Hematopoietic multipotent progenitor cell treated with erythropoietin and hydrocortisone succinate and interleukin-3 and kit ligand, for 8 days (in vitro differentiated cells): ENCODE measurements around the gene VAPB.
A peak's percentile ranks its signal among the peaks of the same experiment; 100 is the strongest.
"Not testable (repeated sequence)": the region's sequence is repeated elsewhere in the genome, so short reads cannot be mapped to it uniquely, and the experiment has no call there.

Experiments
- DNase-seq: peaks from one replicate; pipeline ENCODE4 v3.0.0-alpha.2; 2015

Gene VAPB

GRCh38 chr20:58388882-58389323 lies at the start of gene VAPB:
Gene VAPB (plus strand): TSS chr20:58389229. CDS start chr20:58389460, 231 bp downstream.
- DNase-seq: peak; percentile 94

GRCh38 chr20:58339741-58340140 lies 49.3 kb upstream of the VAPB start:
- no peak for DNase-seq

DNA sequence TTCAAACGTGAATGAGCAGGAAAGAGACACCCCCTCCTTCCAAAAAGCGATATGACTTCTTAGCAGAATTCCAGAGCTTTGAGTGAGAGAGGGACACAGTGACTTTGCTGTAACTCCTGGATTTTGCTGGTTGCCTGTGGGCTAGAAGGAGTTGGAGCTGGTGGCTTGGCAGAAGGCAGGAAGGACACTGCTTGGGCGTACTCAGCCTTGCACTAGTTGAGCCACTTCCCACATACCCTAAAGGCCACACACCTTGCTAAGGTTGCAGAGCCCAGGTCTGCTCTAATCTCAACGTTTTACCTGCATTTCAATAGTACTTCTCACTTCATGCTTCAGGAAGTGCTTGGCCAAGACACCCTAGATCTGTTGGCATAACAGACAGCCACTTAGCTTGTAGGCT lies 48.9 kb upstream of the VAPB start:
- no peak for DNase-seq

DNA sequence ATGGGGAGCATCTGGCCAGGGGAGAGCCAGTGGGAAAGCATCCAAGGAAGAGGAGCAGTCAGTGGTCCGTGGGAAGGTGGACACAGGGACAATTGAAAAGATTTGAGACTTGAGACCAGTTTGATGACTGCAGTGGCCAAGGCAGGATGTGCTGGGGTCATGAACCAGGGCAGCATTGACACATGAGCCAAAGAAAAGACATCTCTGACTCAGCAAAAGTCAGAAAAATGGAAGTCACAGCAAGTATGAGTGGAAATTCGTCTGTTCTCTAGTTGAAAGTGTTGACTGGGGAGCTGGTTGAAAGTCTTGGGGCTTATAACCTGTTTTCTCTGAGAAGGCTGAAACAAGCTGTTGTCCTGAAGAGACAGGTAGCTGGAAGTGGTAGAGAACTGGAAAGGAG lies 48.2 kb upstream of the VAPB start:
- DNase-seq: no peak

GRCh38 chr20:58342104-58342945 lies 46.7 kb upstream of the VAPB start:
- no peak for DNase-seq

- DNase-seq: no peak
These were observed 44.3 kb upstream of the VAPB start for GRCh38 chr20:58344741-58345140.

- no peak for DNase-seq
These were observed 39.5 kb upstream of the VAPB start for GRCh38 chr20:58349570-58349969.

DNA sequence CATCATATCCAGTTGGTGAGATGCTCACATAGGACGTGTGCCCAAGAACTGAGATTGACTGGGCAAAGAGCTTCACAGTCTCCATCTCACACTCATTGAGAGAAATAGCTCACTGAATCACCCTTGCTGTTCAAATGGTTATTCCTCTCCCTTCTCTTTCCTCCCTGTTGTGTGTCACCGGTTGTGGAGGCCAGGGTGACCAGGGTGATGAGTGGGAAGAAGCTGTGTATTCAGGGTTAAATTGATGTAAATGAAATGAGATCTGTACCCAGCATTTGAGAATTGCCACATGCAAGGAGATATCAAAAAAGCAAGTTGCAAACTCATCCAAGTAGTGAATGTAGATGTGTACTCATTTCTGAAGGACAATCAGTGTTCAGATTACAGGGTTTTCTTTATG lies 36.6 kb upstream of the VAPB start:
- DNase-seq: no peak

- DNase-seq: no peak
These were observed 29.6 kb upstream of the VAPB start for GRCh38 chr20:58359441-58359840.

DNA sequence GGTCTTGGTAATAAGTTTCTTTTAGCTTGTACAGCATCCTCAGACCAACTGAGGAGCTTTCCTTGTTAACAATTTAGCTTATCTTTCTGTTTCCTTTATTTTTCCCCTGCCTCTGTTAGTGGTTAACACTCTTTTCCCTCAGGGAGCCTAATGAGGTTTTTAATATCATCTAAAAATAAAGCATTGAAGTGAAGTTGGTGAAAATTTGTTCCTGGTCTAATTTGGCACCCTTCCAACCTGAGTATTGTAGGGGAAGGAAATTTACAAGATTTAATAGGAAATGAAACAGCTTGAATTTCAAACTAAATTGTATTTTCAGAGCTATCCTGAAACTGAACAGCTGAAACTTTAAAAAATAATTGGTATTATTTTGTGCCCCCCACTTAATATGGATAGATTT lies 28.1 kb upstream of the VAPB start:
- DNase-seq: no peak

DNA sequence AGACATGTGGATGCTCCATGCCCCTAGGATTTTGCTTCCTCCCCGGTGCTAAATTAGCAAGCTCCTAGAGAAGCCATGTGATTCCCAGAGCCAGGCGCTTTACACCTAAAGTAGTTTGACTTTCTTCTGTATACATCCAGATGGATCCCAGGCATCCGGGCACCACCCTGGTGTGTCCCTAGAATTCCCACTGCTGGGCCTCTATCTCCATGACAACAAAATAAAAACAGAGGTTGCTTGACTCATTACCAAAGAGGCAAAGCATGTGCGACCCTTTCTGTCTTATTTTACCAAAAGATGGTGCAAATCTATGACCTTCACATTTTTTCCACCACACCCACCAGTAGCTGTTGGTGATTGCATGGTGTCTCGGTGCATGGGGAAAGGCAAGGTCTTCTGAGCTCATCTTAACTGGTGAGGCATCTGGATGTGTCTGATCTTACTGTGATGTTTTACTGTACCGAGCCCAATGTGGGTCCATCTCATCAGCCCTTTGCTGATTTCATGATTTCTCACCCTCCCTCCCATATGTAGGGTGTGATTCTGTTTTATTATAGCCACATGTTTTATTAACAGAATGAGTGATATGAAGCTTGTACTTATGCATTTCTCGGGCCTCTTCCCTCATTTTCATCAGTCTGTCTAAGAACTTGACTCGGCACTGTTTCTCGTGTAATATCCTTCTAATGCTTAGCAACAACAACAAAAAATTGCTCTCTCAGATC lies 27.4 kb upstream of the VAPB start:
- no peak for DNase-seq

DNA sequence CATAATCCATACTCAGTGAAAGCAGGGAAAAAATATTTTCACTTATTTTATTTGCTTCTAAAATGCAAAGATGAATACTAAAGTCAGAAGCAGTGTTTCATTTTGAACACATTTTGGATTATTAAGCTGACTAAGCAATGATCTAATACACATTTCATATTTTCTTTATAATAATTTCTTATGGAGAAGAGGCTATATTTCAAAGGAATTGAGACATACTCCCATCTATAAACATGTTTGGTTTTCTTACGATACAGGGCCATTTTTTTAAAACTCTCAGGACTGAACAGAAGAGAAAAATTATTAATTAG lies 26.9 kb upstream of the VAPB start:
- DNase-seq: no peak

GRCh38 chr20:58362970-58363369 lies 26.1 kb upstream of the VAPB start:
- no peak for DNase-seq

GRCh38 chr20:58366866-58367265 lies 22.2 kb upstream of the VAPB start:
- no peak for DNase-seq

GRCh38 chr20:58372806-58373205 lies 16.2 kb upstream of the VAPB start:
- DNase-seq: no peak

- not testable (repeated sequence) for DNase-seq
These were observed 15.7 kb upstream of the VAPB start for GRCh38 chr20:58373296-58373695.

DNA sequence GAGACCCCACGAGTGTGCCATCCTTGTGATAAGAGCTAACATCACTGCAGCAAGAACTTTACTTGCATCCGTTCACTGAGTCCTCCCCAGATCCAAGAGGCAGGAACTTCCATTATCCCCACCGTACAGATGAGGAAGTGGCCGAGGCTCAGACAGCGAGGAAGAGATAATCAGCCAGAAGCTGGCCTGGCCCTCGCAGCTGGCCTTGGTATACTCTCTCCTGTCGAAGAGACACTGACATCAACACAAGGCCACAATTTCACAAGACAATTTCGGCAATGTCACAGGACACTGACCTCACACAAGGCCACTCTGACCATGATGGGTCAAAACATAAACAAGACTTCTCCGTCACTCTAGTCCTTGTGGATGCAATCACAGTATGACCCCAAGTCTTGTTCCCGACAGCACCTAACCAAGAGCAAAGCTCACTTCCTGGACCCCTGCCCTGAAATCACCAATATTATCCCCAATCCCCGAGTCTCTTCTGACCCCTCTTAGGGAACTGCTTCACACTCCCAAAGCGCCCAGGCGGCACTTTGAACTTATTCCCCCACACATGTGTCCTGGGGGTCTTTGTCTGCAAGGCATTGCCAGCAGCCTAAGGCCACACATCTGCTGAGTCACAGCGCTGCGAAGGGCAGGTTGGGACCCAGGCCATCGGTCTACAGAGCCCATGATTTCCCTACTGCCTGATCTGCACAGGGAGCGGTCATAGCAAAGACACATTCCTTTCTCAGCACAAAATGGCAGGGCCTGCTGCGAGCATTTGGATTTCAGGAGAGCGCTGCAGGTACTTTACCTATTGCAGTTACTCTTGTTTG lies 14.8 kb upstream of the VAPB start:
- DNase-seq: peak; percentile 13

DNA sequence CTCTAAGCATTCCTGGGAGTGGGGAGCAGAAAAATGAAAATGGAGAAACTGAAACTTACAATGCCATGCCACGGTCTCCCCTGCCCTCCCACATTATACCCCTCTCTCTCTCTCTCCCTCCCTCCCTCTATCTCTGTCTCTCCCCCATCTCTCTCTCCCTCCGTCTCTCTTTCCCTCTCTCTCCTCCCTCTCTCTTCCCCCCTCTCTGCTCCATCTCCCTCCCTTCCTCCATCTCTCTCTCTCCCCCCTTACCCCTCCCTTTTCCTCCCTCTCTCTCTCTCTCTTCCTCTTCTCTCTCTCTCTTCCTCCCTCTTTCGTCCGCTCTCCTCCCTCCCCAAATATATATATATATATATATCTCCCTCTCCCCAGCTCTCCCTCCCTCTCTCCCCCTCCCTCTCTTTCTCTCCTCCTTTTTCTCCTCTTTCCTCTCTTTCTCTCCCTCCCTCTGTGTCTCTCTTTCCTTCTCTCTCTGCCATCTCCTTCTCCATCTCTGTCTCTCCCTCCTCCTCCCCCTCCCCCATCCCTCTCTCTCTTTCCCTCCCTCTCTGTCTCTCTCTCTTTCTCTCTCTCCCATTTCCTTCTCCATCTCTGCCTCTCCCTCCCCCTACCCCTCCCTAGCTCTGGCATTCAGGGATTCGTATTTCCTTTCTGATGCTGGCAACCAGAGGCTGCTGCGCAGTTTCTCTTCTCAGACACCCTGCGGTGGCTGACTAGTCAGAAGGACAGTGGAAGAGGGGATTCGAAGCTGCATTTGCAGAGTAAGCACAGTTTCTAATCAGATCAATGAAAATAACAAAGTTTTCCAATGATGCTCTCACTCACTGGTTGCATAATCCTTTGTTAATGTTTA lies 13.9 kb upstream of the VAPB start:
- DNase-seq: no peak

- no peak for DNase-seq
These were observed 13.2 kb upstream of the VAPB start for GRCh38 chr20:58375759-58376352.

- DNase-seq: no peak
These were observed 12.0 kb upstream of the VAPB start for GRCh38 chr20:58377017-58377416.

DNA sequence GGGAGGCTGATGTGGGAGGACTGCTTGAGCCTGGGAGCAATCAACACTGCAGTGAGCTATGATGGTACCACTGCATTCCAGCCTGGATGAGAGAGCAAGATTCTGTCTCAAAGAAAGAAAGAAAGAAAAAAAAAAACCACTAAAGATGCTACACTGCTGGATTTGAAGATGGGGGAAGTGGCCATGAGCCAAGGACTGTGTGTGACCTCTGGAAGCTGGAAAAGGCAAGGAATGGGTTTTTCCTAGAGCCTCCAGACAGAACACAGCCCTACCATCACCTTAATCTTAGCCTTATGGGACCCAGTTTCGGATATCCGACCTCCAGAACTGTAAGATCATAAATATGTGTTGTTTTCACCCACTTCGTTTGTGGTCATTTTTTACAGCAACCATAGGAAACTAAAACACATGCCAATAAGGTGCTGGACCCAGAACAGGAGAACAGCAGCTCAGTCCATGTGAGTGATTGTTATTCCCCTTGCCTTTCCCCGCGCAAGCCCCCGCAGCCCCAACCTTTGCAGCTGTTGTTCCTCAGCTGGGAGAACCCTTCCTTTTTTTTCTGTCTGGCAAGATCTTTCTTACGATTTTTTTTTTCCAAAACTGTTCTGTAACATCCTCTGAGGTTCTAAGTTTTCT lies 11.1 kb upstream of the VAPB start:
- no peak for DNase-seq

DNA sequence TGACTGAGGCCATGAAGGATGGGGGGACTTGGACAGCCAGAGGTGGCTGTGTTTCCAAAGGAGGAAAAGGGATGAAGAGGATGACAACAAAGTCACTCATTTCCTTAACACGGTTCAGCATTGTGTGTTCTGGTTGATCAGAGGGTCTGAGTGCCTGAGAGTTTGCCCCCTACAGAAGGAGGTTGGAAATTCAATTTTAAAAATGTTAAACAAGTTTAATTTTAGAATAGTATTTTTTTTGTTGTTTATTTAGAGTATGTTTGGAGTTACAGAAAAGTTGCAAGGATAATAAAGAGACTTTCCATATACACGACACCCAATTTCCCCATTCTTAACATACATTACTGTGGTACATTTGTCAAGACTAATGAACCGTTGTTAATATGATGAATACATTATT lies 10.3 kb upstream of the VAPB start:
- DNase-seq: no peak
